Duodenal mucosa (tissue), 2 donors: ENCODE results near the gene APOL6.
A peak's percentile ranks its signal among the peaks of the same experiment; 100 is the strongest.

Experiments used
- H3K27ac ChIP-seq: one replicate; pipeline ENCODE4 v1.7.0; 2013; ENCODE audit warnings: low read depth, low read length
- H3K27me3 ChIP-seq, 2 donors: one replicate each; pipeline ENCODE4 v1.7.0; 2013; ENCODE audit warnings: low read length in 2 of 2, control low read depth in 1 of 2; ENCODE audit not compliant: insufficient read depth in 2 of 2, control insufficient read depth in 1 of 2
- H3K36me3 ChIP-seq, 2 donors: one replicate each; pipeline ENCODE4 v1.7.0; 2013; ENCODE audit warnings: low read length in 2 of 2, control low read depth in 1 of 2; ENCODE audit not compliant: insufficient read depth in 2 of 2, control insufficient read depth in 1 of 2
- H3K4me1 ChIP-seq, 2 donors: one replicate each; pipeline ENCODE4 v1.7.0; 2013; ENCODE audit warnings: low read length in 2 of 2, control low read depth in 1 of 2; ENCODE audit not compliant: insufficient read depth in 2 of 2, control insufficient read depth in 1 of 2
- H3K4me3 ChIP-seq, 2 donors: one replicate each; pipeline ENCODE4 v1.7.0; 2013; ENCODE audit warnings: low read length in 2 of 2, low read depth in 1 of 2
- H3K9ac ChIP-seq, 2 donors: one replicate each; pipeline ENCODE4 v1.7.0; 2013; ENCODE audit warnings: low read length in 2 of 2, low read depth in 1 of 2
- H3K9me3 ChIP-seq, 2 donors: one replicate each; pipeline ENCODE4 v1.7.0; 2013; ENCODE audit warnings: low read length in 2 of 2, control low read depth in 1 of 2; ENCODE audit not compliant: control insufficient read depth in 1 of 2

Gene APOL6

GRCh38 chr22:35637254-35637653 is 11.0 kb upstream of the APOL6 start:
- H3K36me3 ChIP-seq, result no peaks in the 10 kb centered on the region
- H3K27me3 ChIP-seq, result no peaks in the 10 kb centered on the region
- no peak overlapping the region for H3K27ac ChIP-seq
- no peaks in the 10 kb centered on the region for H3K9me3 ChIP-seq
- H3K4me3 ChIP-seq, result no peak overlapping the region
- H3K4me1 ChIP-seq, result peaks cover 9 to 10% of the 10 kb centered on the region in 2 donors
- H3K9ac ChIP-seq, result no peak overlapping the region

DNA sequence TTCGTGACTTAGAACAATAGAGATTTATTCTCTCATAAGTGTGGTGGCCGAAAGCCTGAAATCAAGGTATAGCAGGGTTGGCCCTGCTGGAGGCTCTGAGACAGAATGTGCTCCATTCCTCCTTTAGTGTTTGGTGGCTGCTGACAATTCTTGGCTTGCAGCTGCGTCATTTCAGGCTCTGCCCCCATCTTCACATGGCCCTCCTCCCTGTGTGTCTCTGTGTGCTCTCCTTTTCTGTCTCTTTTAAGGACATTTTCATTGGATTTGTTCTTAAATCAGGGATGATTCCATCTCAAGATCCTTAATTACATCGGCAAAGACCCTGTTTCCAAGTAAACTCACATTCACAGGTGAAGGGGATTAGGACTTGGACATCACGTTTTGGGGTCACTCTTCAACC is 10.2 kb upstream of the APOL6 start:
- Histone ChIP-seq H3K27me3 (no peaks in the 10 kb centered on the region), H3K36me3 (no peaks in the 10 kb centered on the region), H3K9me3 (no peaks in the 10 kb centered on the region), H3K4me3 (no peak overlapping the region), H3K27ac (peak overlapping the region; percentile 70), H3K4me1 (peaks cover 16 to 17% of the 10 kb centered on the region in 2 donors), H3K9ac (no peak overlapping the region)

GRCh38 chr22:35638410-35638809 is 9.8 kb upstream of the APOL6 start:
- Histone ChIP-seq H3K27ac (peak overlapping the region; percentile 70), H3K27me3 (no peaks in the 10 kb centered on the region), H3K9me3 (no peaks in the 10 kb centered on the region), H3K4me1 (peaks cover 17% of the 10 kb centered on the region in 2 donors), H3K9ac (no peak overlapping the region), H3K4me3 (no peak overlapping the region), H3K36me3 (no peaks in the 10 kb centered on the region)

DNA sequence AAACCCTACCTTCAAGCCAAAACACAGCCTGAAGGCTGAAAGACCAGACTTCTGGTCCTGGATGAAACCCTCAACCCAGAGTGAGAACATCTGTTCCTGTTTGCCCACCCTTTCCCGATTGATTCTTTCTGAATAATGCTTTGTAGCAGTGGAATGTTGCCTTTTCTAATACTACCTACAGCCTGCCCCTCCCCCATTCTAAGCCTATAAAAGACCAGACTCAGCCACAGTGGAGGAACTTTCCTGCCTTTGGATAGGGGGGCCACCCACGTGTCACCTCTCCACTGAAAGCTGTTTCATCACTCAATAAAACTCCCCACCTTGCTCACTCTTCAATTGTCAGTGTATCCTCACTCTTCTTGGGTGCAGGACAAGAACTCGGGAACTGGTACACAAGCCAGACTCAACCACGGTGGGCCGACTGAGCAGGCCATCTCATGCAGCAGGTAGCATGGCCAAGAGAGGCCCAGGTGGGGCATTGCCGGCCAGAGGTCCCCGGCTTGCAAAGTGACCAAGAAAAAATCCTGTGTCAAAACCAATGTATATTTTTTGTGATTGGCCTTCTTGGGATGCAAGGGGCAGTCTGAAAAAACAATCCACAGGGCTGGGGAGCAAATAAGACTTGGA is 6.6 kb upstream of the APOL6 start:
- Histone ChIP-seq H3K4me1 (peaks cover 19 to 20% of the 10 kb centered on the region in 2 donors), H3K9ac (no peak overlapping the region), H3K27me3 (no peaks in the 10 kb centered on the region), H3K36me3 (no peaks in the 10 kb centered on the region), H3K9me3 (no peaks in the 10 kb centered on the region), H3K4me3 (no peak overlapping the region), H3K27ac (no peak overlapping the region)

DNA sequence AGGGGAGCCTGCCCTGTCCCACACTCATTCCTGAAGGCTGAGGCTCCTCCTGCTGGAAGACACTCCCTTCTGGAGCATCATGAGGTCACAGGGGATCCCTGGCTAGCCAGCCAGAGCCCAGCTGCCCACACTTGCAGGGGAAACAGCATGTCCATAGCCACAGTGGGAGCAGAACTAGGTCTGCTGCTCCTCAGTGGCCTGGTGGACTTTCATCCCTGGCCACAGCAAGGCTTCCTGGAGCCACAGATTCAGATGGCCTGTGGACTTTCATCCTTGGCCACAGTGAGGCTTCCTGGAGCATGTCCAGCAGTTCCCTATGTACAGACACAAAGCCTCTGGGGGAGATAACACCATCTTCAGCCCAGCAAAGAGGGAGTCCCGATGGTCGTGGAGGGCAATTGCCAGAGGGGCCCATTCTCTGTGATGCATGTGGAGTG is 5.9 kb upstream of the APOL6 start:
- Histone ChIP-seq H3K27ac (no peak overlapping the region), H3K36me3 (no peaks in the 10 kb centered on the region), H3K4me1 (peaks cover 26 to 27% of the 10 kb centered on the region in 2 donors), H3K9me3 (no peaks in the 10 kb centered on the region), H3K4me3 (no peak overlapping the region), H3K9ac (no peak overlapping the region), H3K27me3 (no peaks in the 10 kb centered on the region)

GRCh38 chr22:35643991-35644390 is 4.3 kb upstream of the APOL6 start:
- Histone ChIP-seq H3K4me1 (peaks cover 24 to 27% of the 10 kb centered on the region in 2 donors), H3K9ac (no peak overlapping the region), H3K36me3 (no peaks in the 10 kb centered on the region), H3K4me3 (no peak overlapping the region), H3K27me3 (no peaks in the 10 kb centered on the region), H3K9me3 (no peaks in the 10 kb centered on the region), H3K27ac (no peak overlapping the region)

GRCh38 chr22:35645646-35646045 is 2.6 kb upstream of the APOL6 start:
- H3K27ac ChIP-seq, result no peak overlapping the region
- no peak overlapping the region for H3K4me3 ChIP-seq
- H3K27me3 ChIP-seq, result no peaks in the 10 kb centered on the region
- no peak overlapping the region for H3K9ac ChIP-seq
- no peaks in the 10 kb centered on the region for H3K9me3 ChIP-seq
- peaks cover 30 to 35% of the 10 kb centered on the region in 2 donors for H3K4me1 ChIP-seq
- H3K36me3 ChIP-seq, result no peaks in the 10 kb centered on the region

GRCh38 chr22:35649026-35649553 is 844 bp downstream of the APOL6 start:
- Histone ChIP-seq H3K9me3 (no peaks in the 10 kb centered on the region), H3K36me3 (peaks cover 0 to 10% of the 10 kb centered on the region in 2 donors), H3K4me3 (peak overlapping the region; percentile 91 to 98), H3K27me3 (no peaks in the 10 kb centered on the region), H3K4me1 (peaks cover 20 to 23% of the 10 kb centered on the region in 2 donors), H3K27ac (peak overlapping the region; percentile 84), H3K9ac (peak overlapping the region; percentile 91 to 99)

- H3K27me3 ChIP-seq, result no peaks in the 10 kb centered on the region
- H3K36me3 ChIP-seq, result peaks cover 0 to 10% of the 10 kb centered on the region in 2 donors
- peaks cover 23 to 25% of the 10 kb centered on the region in 2 donors for H3K4me1 ChIP-seq
- no peaks in the 10 kb centered on the region for H3K9me3 ChIP-seq
- no peak overlapping the region for H3K27ac ChIP-seq
- H3K4me3 ChIP-seq, result peak overlapping the region; percentile 91 to 98
- H3K9ac ChIP-seq, result peak overlapping the region; percentile 91 to 99
Measured at GRCh38 chr22:35649636-35650250, 1.5 kb downstream of the APOL6 start.

GRCh38 chr22:35651085-35651484 is 2.8 kb downstream of the APOL6 start:
- Histone ChIP-seq H3K4me1 (peaks cover 25 to 27% of the 10 kb centered on the region in 2 donors), H3K27ac (no peak overlapping the region), H3K4me3 (no peak overlapping the region), H3K27me3 (no peaks in the 10 kb centered on the region), H3K36me3 (peaks cover 7 to 17% of the 10 kb centered on the region in 2 donors), H3K9ac (no peak overlapping the region), H3K9me3 (no peaks in the 10 kb centered on the region)
